ENCODE data around the gene CMIP. TPM values are rescaled to one million over a fixed set of nuclear protein-coding genes. Genes with fewer than 3 reads are reported as not detected.

Gene CMIP
- total and polyA plus RNA-seq, 3 donors from 2014 or later = 34.9 to 72.5 (median 42.0) TPM

- no peak for TF ChIP-seq POLR2A (IDR thresholded peaks at IDR 0.05)
- TF ChIP-seq CTCF (IDR thresholded peaks at IDR 0.05) = no peak
- Histone ChIP-seq H3K27ac (no peak overlapping the region), H3K4me1 (peaks cover 8% of the 10 kb centered on the region), H3K4me3 (no peak overlapping the region), H3K36me3 (ENCODE audit: low read depth, missing control alignments) (no peaks in the 10 kb centered on the region), H3K9me3 (no peaks in the 10 kb centered on the region), H3K27me3 (no peaks in the 10 kb centered on the region)
- WGBS, 2 donors = 87 to 95% methylated on average over 7 of the region's 7 CpGs
- DNase-seq = no peak
- intact Hi-C loops (cut with DNase I; ENCODE audit: low total_unique reads) = no loop called here
Measured at GRCh38 chr16:81514041-81514559, 69.5 kb downstream of the CMIP start.

GRCh38 chr16:81514568-81515258 lies 70.1 kb downstream of the CMIP start:
- no peak for DNase-seq
- Histone ChIP-seq H3K27me3 (no peaks in the 10 kb centered on the region), H3K4me3 (no peak overlapping the region), H3K27ac (no peak overlapping the region), H3K9me3 (no peaks in the 10 kb centered on the region), H3K36me3 (ENCODE audit: low read depth, missing control alignments) (no peaks in the 10 kb centered on the region), H3K4me1 (peaks cover 8% of the 10 kb centered on the region)
- WGBS, 2 donors = 96% methylated on average over 15 of the region's 15 CpGs
- intact Hi-C loops (cut with DNase I; ENCODE audit: low total_unique reads) = no loop called here
- TF ChIP-seq POLR2A (IDR thresholded peaks at IDR 0.05) (no peak), CTCF (IDR thresholded peaks at IDR 0.05) (no peak)

- intact Hi-C loops (cut with DNase I; ENCODE audit: low total_unique reads) = no loop called here
- H3K4me1 ChIP-seq = peaks cover 8% of the 10 kb centered on the region
- H3K36me3 ChIP-seq (ENCODE audit: low read depth, missing control alignments) = no peaks in the 10 kb centered on the region
- no peak overlapping the region for H3K27ac ChIP-seq
- H3K4me3 ChIP-seq = no peak overlapping the region
- H3K9me3 ChIP-seq = no peaks in the 10 kb centered on the region
- no peak for DNase-seq
- no peak for TF ChIP-seq CTCF (IDR thresholded peaks at IDR 0.05)
- TF ChIP-seq POLR2A (IDR thresholded peaks at IDR 0.05) = no peak
- whole genome bisulfite sequencing, 2 donors = 95% methylated on average over 7 to 11 of the region's 11 CpGs
- H3K27me3 ChIP-seq = no peaks in the 10 kb centered on the region
Measured at GRCh38 chr16:81515281-81515680, 70.7 kb downstream of the CMIP start.

- TF ChIP-seq CTCF (IDR thresholded peaks at IDR 0.05) (no peak), POLR2A (IDR thresholded peaks at IDR 0.05) (no peak)
- peaks cover 8% of the 10 kb centered on the region for H3K4me1 ChIP-seq
- WGBS, 2 donors = 87 to 90% methylated on average over 10 of the region's 10 CpGs
- H3K4me3 ChIP-seq = no peak overlapping the region
- no peak overlapping the region for H3K27ac ChIP-seq
- H3K36me3 ChIP-seq (ENCODE audit: low read depth, missing control alignments) = no peaks in the 10 kb centered on the region
- DNase-seq = no peak
- H3K27me3 ChIP-seq = no peaks in the 10 kb centered on the region
- H3K9me3 ChIP-seq = no peaks in the 10 kb centered on the region
- intact Hi-C loops (cut with DNase I; ENCODE audit: low total_unique reads) = no loop called here
Measured at GRCh38 chr16:81515721-81516120, 71.1 kb downstream of the CMIP start.
